CD14-positive monocyte (primary cell): ENCODE results near the gene ANKRD44. TPM values are rescaled to one million over a fixed set of nuclear protein-coding genes. Genes with fewer than 3 reads are reported as not detected.
A peak's percentile ranks its signal among the peaks of the same experiment; 100 is the strongest.

Source experiments
- DNase-seq, 3 donors: peaks; one replicate each; pipeline ENCODE4 v3.0.0-alpha.2; 2011 to 2022
- H2AFZ ChIP-seq: 2 replicates; pipeline ENCODE4 v1.6.0; 2012; ENCODE audit warnings: mild to moderate bottlenecking, low read depth, low read length, inconsistent platforms; ENCODE audit not compliant: insufficient read depth, poor library complexity, severe bottlenecking
- H3K27ac ChIP-seq, 2 donors: 1 replicate in 1 of 2; 2 replicates in 1 of 2; pipeline ENCODE4 v1.5.1; 2012 to 2013; ENCODE audit warnings: low read length in 2 of 2, control low read depth in 1 of 2, inconsistent platforms in 1 of 2, low read depth in 1 of 2, mild to moderate bottlenecking in 1 of 2
- H3K27me3 ChIP-seq, 2 donors: one replicate each; pipeline versions ENCODE4 v1.6.0 to v1.6.1; 2011 to 2013; ENCODE audit warnings: low read length in 2 of 2; ENCODE audit not compliant: control insufficient read depth in 2 of 2, insufficient read depth in 2 of 2
- H3K36me3 ChIP-seq, 2 donors: replicated peaks in 1 of 2; 1 replicate in 1 of 2; 2 replicates in 1 of 2; pipeline versions ENCODE4 v1.5.1 to v1.6.1; 2012 to 2013; ENCODE audit warnings: low read length in 2 of 2, control low read depth in 1 of 2, inconsistent platforms in 1 of 2, mild to moderate bottlenecking in 1 of 2; ENCODE audit not compliant: insufficient read depth in 2 of 2, control insufficient read depth in 1 of 2
- H3K4me1 ChIP-seq, 2 donors: 1 replicate in 1 of 2; 2 replicates in 1 of 2; pipeline versions ENCODE4 v1.5.1 to v1.6.1; 2012 to 2013; ENCODE audit warnings: low read length in 2 of 2, control low read depth in 1 of 2, inconsistent platforms in 1 of 2, mild to moderate bottlenecking in 1 of 2, moderate library complexity in 1 of 2; ENCODE audit not compliant: insufficient read depth in 2 of 2, control insufficient read depth in 1 of 2
- H3K4me2 ChIP-seq: replicated peaks from 2 replicates; pipeline ENCODE3; 2012; ENCODE audit warnings: low read length, moderate library complexity, mild to moderate bottlenecking; ENCODE audit not compliant: poor library complexity, severe bottlenecking; ENCODE audit errors: extremely low read depth
- H3K4me3 ChIP-seq, 3 experiments: fragments of 200-600 bp in 1 of 3; sonication (generic) in 1 of 3; replicated peaks in 1 of 3; 1 replicate in 2 of 3; 2 replicates in 1 of 3; pipeline ENCODE4 v1.5.1; 2011 to 2013; ENCODE audit warnings: low read length in 3 of 3, mild to moderate bottlenecking in 3 of 3, control low read depth in 2 of 3, low read depth in 2 of 3, inconsistent platforms in 1 of 3, moderate library complexity in 1 of 3
- H3K79me2 ChIP-seq: 2 replicates; pipeline ENCODE4 v1.6.0; 2012; ENCODE audit warnings: mild to moderate bottlenecking, control low read depth, inconsistent platforms, low read length, moderate library complexity; ENCODE audit not compliant: insufficient read depth
- H3K9ac ChIP-seq: 2 replicates; pipeline ENCODE4 v1.6.0; 2017; ENCODE audit warnings: low read length, mild to moderate bottlenecking; ENCODE audit not compliant: insufficient read depth, poor library complexity, severe bottlenecking
- H3K9me3 ChIP-seq, 2 donors: replicated peaks in 1 of 2; 1 replicate in 1 of 2; 2 replicates in 1 of 2; pipeline versions ENCODE4 v1.5.1 to v1.6.1; 2012 to 2013; ENCODE audit warnings: low read length in 2 of 2, control low read depth in 1 of 2; ENCODE audit not compliant: control insufficient read depth in 1 of 2, insufficient read depth in 1 of 2
- H4K20me1 ChIP-seq: 2 replicates; pipeline ENCODE4 v1.6.0; 2012; ENCODE audit warnings: mild to moderate bottlenecking, low read length, control low read depth, moderate library complexity; ENCODE audit not compliant: insufficient read depth
- H3K27ac Mint-ChIP-seq, 7 donors: one replicate each; pipeline ENCODE4 v1.8.0; 2020; ENCODE audit warnings: mild to moderate bottlenecking in 7 of 7, mixed read lengths in 7 of 7, moderate library complexity in 6 of 7, inconsistent platforms in 2 of 7
- H3K27me3 Mint-ChIP-seq, 3 donors: one replicate each; pipeline ENCODE4 v1.8.0; 2021 to 2022; ENCODE audit warnings: low read depth in 3 of 3, mild to moderate bottlenecking in 3 of 3, mixed read lengths in 3 of 3, moderate library complexity in 3 of 3, inconsistent platforms in 1 of 3
- H3K36me3 Mint-ChIP-seq, 2 donors: one replicate each; pipeline ENCODE4 v1.8.0; 2020; ENCODE audit warnings: mixed read lengths in 2 of 2, inconsistent platforms in 1 of 2, mild to moderate bottlenecking in 1 of 2
- H3K4me1 Mint-ChIP-seq: one replicate; pipeline ENCODE4 v1.8.0; 2020; ENCODE audit warnings: mild to moderate bottlenecking, mixed read lengths
- H3K4me3 Mint-ChIP-seq, 2 donors: one replicate each; pipeline ENCODE4 v1.8.0; 2020; ENCODE audit warnings: mild to moderate bottlenecking in 2 of 2, mixed read lengths in 2 of 2, moderate library complexity in 1 of 2
- H3K9me3 Mint-ChIP-seq, 7 donors: one replicate each; pipeline ENCODE4 v1.8.0; 2020 to 2022; ENCODE audit warnings: mixed read lengths in 7 of 7, mild to moderate bottlenecking in 6 of 7, moderate library complexity in 6 of 7, inconsistent platforms in 2 of 7
- CTCF ChIP-seq: fragments of 200-600 bp; IDR thresholded peaks from one replicate; pipeline ENCODE4 v1.8.0; 2022; ENCODE audit warnings: antibody characterized with exemption, mild to moderate bottlenecking
- WGBS: methylation state at CpG from one replicate; pipeline ENCODE4 v1.1.5; 2013; ENCODE audit warnings: missing lambda C conversion rate; ENCODE audit not compliant: insufficient coverage; 5-methylcytosine and 5-hydroxymethylcytosine counted together
- intact Hi-C, 2 donors: fragments of 100-400 bp; cut with micrococcal nuclease; formaldehyde crosslinking; loops; one replicate each; pipeline versions ENCODE4 v1.15.0 to v1.15.1; 2023
- polyA plus RNA-seq, 3 donors: library from polyadenylated mRNA; depleted of rRNA in 1 of 3; unstranded in 2 of 3; stranded (reverse) in 1 of 3; fragments of 300-500 nt in 2 of 3; fragments of >200 nt in 1 of 3; fragmentation: Illumina TruSeq in 2 of 3; gene quantifications; 1 replicate in 2 of 3; 2 replicates in 1 of 3; pipeline ENCODE4 v1.2.3, GENCODE V29; 2012 to 2021

The ANKRD44 gene
- polyA plus RNA-seq, 3 donors: 55.7 to 91.9 (median 64.9) TPM

GRCh38 chr2:197097578-197098366, 212.8 kb downstream of the ANKRD44 start:
- H3K4me3 ChIP-seq: no peak overlapping the region
- H3K27ac ChIP-seq: peak overlapping the region in 1 of 2 donors; percentile 10
- peaks cover 62 to 76% of the 10 kb centered on the region in 2 donors for H3K36me3 Mint-ChIP-seq
- H3K27me3 Mint-ChIP-seq: no peaks in the 10 kb centered on the region
- H3K4me2 ChIP-seq: no peak overlapping the region
- intact Hi-C loops: no loop called here
- no peaks in the 10 kb centered on the region for H3K79me2 ChIP-seq
- H3K4me3 Mint-ChIP-seq: no peak overlapping the region
- DNase-seq: no peak
- TF ChIP-seq CTCF: no peak
- no peak overlapping the region for H2AFZ ChIP-seq
- H3K36me3 ChIP-seq: peaks cover 58 to 97% of the 10 kb centered on the region in 2 donors
- H3K27me3 ChIP-seq: no peaks in the 10 kb centered on the region
- H3K27ac Mint-ChIP-seq: peak overlapping the region in 1 of 7 donors; percentile 28
- 100% methylated on average over 6 of the region's 7 CpGs for WGBS
- no peaks in the 10 kb centered on the region for H3K9me3 Mint-ChIP-seq
- no peaks in the 10 kb centered on the region for H3K9me3 ChIP-seq
- H3K4me1 ChIP-seq: no peaks in the 10 kb centered on the region
- H3K4me1 Mint-ChIP-seq: no peaks in the 10 kb centered on the region
- peaks cover 40% of the 10 kb centered on the region for H4K20me1 ChIP-seq
- no peak overlapping the region for H3K9ac ChIP-seq

- Mint-ChIP-seq H3K36me3 (peaks cover 64 to 78% of the 10 kb centered on the region in 2 donors), H3K27ac (no peak overlapping the region), H3K9me3 (no peaks in the 10 kb centered on the region), H3K27me3 (no peaks in the 10 kb centered on the region), H3K4me1 (no peaks in the 10 kb centered on the region), H3K4me3 (no peak overlapping the region)
- Histone ChIP-seq H3K9me3 (no peaks in the 10 kb centered on the region), H2AFZ (no peak overlapping the region), H3K36me3 (peaks cover 58 to 97% of the 10 kb centered on the region in 2 donors), H3K27ac (no peak overlapping the region), H3K4me1 (no peaks in the 10 kb centered on the region), H3K27me3 (no peaks in the 10 kb centered on the region), H3K9ac (no peak overlapping the region), H3K4me2 (no peak overlapping the region), H4K20me1 (peaks cover 45% of the 10 kb centered on the region), H3K4me3 (no peak overlapping the region), H3K79me2 (no peaks in the 10 kb centered on the region)
- 100% methylated on average over 2 of the region's 2 CpGs for WGBS
- no peak for TF ChIP-seq CTCF
- no peak for DNase-seq
- intact Hi-C loops: no loop called here
These were observed 213.9 kb downstream of the ANKRD44 start for GRCh38 chr2:197096649-197097048.
